HepG2 (cell line): ENCODE data around the gene CA14. TPM values are rescaled to one million over a fixed set of nuclear protein-coding genes. Genes with fewer than 3 reads are reported as not detected.
A peak's percentile ranks its signal among the peaks of the same experiment; 100 is the strongest.

Experiments used
- DNMT1 ChIP-seq: sonication (generic); formaldehyde crosslinking; IDR thresholded peaks from 2 replicates; pipeline ENCODE4 v1.5.1; 2020; ENCODE audit warnings: mild to moderate bottlenecking, missing genetic modification reagents
- ETV6 ChIP-seq: sonication (generic); formaldehyde crosslinking; conservative IDR thresholded peaks from 2 replicates; pipeline ENCODE4 v1.4.0; 2020; ENCODE audit warnings: missing genetic modification reagents
- FLYWCH1 ChIP-seq: sonication (generic); formaldehyde crosslinking; IDR thresholded peaks from 2 replicates; pipeline ENCODE4 v1.8.1; 2023; ENCODE audit warnings: mild to moderate bottlenecking, missing genetic modification reagents
- FOXJ3 ChIP-seq: sonication (generic); formaldehyde crosslinking; IDR thresholded peaks from 2 replicates; pipeline ENCODE4 v1.4.0; 2020; ENCODE audit warnings: missing genetic modification reagents, mild to moderate bottlenecking, borderline replicate concordance
- KDM2A ChIP-seq: sonication (generic); formaldehyde crosslinking; IDR thresholded peaks from 2 replicates; pipeline ENCODE4 v1.4.0; 2020; ENCODE audit warnings: low read depth, missing genetic modification reagents, borderline replicate concordance
- NFKB2 ChIP-seq: sonication (generic); formaldehyde crosslinking; IDR thresholded peaks from 2 replicates; pipeline ENCODE4 v1.4.0; 2020; ENCODE audit warnings: missing genetic modification reagents, borderline replicate concordance
- NFKBIZ ChIP-seq: IDR thresholded peaks from 2 replicates; pipeline ENCODE4 v1.6.1; 2018; ENCODE audit warnings: missing genetic modification reagents, missing compliant biosample characterization
- NFRKB ChIP-seq: fragments of 450-650 bp; IDR thresholded peaks from 2 replicates; pipeline ENCODE4 v1.6.1; 2017
- PAX8 ChIP-seq: sonication (generic); formaldehyde crosslinking; IDR thresholded peaks from 2 replicates; pipeline ENCODE4 v1.8.0; 2022; ENCODE audit warnings: mild to moderate bottlenecking, missing genetic modification reagents, borderline replicate concordance
- SAP130 ChIP-seq: IDR thresholded peaks from 2 replicates; pipeline ENCODE4 v1.6.1; 2016; ENCODE audit warnings: low read depth
- SIN3B ChIP-seq: fragments of 150-350 bp; IDR thresholded peaks from 2 replicates; pipeline ENCODE4 v1.6.1; 2014; ENCODE audit warnings: low read length
- SOX5 ChIP-seq: IDR thresholded peaks from 2 replicates; pipeline ENCODE4 v1.6.1; 2016; ENCODE audit warnings: borderline replicate concordance
- TRAFD1 ChIP-seq: sonication (generic); formaldehyde crosslinking; IDR thresholded peaks from 2 replicates; pipeline ENCODE4 v1.5.1; 2020; ENCODE audit warnings: missing genetic modification reagents, mild to moderate bottlenecking, borderline replicate concordance
- ZFP36L1 ChIP-seq: sonication (generic); formaldehyde crosslinking; IDR thresholded peaks from 2 replicates; pipeline ENCODE4 v1.8.0; 2022; ENCODE audit warnings: mild to moderate bottlenecking, missing genetic modification reagents, moderate library complexity
- ZFP36L2 ChIP-seq: sonication (generic); formaldehyde crosslinking; IDR thresholded peaks from 2 replicates; pipeline ENCODE4 v1.4.0; 2020; ENCODE audit warnings: missing genetic modification reagents
- ZNF33A ChIP-seq: sonication (generic); formaldehyde crosslinking; IDR thresholded peaks from 2 replicates; pipeline ENCODE4 v1.5.1; 2020; ENCODE audit warnings: missing genetic modification reagents, mild to moderate bottlenecking, moderate library complexity, borderline replicate concordance
- ZNF615 ChIP-seq: sonication (generic); formaldehyde crosslinking; IDR thresholded peaks from 2 replicates; pipeline ENCODE4 v1.5.0; 2020; ENCODE audit warnings: mild to moderate bottlenecking, missing genetic modification reagents, borderline replicate concordance
- ZNF766 ChIP-seq: sonication (generic); formaldehyde crosslinking; IDR thresholded peaks from 2 replicates; pipeline ENCODE4 v1.5.0; 2020; ENCODE audit warnings: missing genetic modification reagents, borderline replicate concordance
- ZNF891 ChIP-seq: sonication (generic); formaldehyde crosslinking; IDR thresholded peaks from 2 replicates; pipeline ENCODE4 v1.5.0; 2020; ENCODE audit warnings: mild to moderate bottlenecking, missing genetic modification reagents
- polyA plus RNA-seq, 8 experiments: library from polyadenylated mRNA; depleted of rRNA in 3 of 8; stranded (reverse) in 7 of 8; unstranded in 1 of 8; fragments of >200 nt; fragmentation: Illumina TruSeq in 4 of 8; extraction: Trizol in 4 of 8; gene quantifications; 2 replicates each; pipeline versions ENCODE4 v1.2.1 to v1.2.3, GENCODE V29; 2011 to 2016; ENCODE audit warnings: low read depth in 4 of 8, missing spikeins in 1 of 8, mixed read lengths in 1 of 8; ENCODE audit not compliant: insufficient read depth in 1 of 8
- total RNA-seq, 5 experiments: library from RNA; depleted of rRNA; stranded (reverse); fragments of >200 nt; fragmentation: Illumina TruSeq; extraction: Trizol; gene quantifications; 2 replicates each; pipeline ENCODE4 v1.2.3, GENCODE V29; 2016; ENCODE audit warnings: low read depth in 1 of 5
- TF ChIP-seq, protein P1 (sequence below): sonication (generic); formaldehyde crosslinking; conservative IDR thresholded peaks from 2 replicates; pipeline ENCODE4 v1.4.0; 2020; ENCODE audit warnings: missing genetic modification reagents
- TF ChIP-seq, protein P2 (sequence below): sonication (generic); formaldehyde crosslinking; IDR thresholded peaks from 2 replicates; pipeline ENCODE4 v1.4.0; 2020; ENCODE audit warnings: missing genetic modification reagents
- TF ChIP-seq, protein P3 (sequence below): sonication (generic); formaldehyde crosslinking; IDR thresholded peaks from 2 replicates; pipeline ENCODE4 v1.4.0; 2020; ENCODE audit warnings: missing genetic modification reagents

The CA14 gene
- total and polyA plus RNA-seq, 2 of the 13 experiments (the other 11 are each of a cell fraction or from before 2014, with no cell fraction given), result 2.4 to 8.5 TPM

DNA sequence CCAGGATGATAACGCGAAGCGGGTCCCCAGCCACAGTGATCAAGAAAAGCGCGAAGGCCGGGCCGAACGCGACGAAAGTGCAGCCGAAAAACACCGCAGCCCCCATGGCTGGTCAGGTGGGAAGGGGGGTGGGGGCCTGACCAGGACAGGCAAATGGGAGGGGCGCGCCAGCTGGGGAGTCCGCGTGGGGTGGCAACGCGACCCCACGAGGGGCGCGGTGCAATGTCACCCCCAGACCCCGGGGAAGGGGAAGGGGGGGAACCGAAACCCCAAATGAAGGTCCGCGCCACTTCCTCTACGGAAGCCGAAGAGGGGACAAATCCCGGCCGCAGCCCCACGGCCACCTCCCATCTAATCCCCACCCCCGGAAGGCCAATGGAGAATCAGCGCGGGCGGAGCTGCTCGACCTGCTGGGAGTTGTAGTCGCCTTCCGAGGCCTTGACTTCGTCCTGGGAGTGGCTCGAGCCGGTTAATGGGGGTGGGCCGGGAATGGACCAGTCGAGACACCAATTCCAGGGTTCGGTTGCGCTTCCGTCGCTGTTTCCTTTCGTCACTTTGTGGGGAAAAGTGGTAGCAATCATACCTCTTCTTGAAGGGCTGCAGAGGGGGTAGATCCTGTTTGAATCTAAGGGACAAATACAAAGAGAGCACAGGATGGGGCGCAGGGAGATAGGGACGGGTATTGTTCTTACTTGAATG is 11.3 kb downstream of the CA14 start, which contains the start of gene APH1A (continued):
- TF ChIP-seq ZNF615 (CRISPR knock-in tag) (no peak), NFKB2 (CRISPR knock-in tag) (no peak; the same call in 1 of the 2 replicates), SIN3B (0 out of 2 replicates have a peak, but pooled peaks have one; percentile 49), ZFP36L2 (no peak), NFKBIZ (CRISPR knock-in tag) (no peak), ETV6 (CRISPR knock-in tag) (no peak), FOXJ3 (peak; percentile 45; the same call in 1 of the 2 replicates), DNMT1 (CRISPR knock-in tag) (no peak), FLYWCH1 (CRISPR knock-in tag) (no peak), ZNF33A (CRISPR knock-in tag) (no peak), ZNF766 (no peak), ZNF891 (CRISPR knock-in tag) (peak; percentile 62; the same call in 1 of the 2 replicates), SOX5 (peak; percentile 19; the same call in 1 of the 2 replicates), SAP130 (CRISPR knock-in tag) (peak; percentile 92), NFRKB (no peak), TRAFD1 (CRISPR knock-in tag) (no peak), ZFP36L1 (no peak), KDM2A (peak; percentile 82), PAX8 (CRISPR knock-in tag) (0 out of 2 replicates have a peak, but pooled peaks have one; percentile 22)
- TF ChIP-seq, protein P1, sequence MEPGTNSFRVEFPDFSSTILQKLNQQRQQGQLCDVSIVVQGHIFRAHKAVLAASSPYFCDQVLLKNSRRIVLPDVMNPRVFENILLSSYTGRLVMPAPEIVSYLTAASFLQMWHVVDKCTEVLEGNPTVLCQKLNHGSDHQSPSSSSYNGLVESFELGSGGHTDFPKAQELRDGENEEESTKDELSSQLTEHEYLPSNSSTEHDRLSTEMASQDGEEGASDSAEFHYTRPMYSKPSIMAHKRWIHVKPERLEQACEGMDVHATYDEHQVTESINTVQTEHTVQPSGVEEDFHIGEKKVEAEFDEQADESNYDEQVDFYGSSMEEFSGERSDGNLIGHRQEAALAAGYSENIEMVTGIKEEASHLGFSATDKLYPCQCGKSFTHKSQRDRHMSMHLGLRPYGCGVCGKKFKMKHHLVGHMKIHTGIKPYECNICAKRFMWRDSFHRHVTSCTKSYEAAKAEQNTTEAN, result no peak; the same call in 1 of the 2 replicates
- TF ChIP-seq, protein P2, sequence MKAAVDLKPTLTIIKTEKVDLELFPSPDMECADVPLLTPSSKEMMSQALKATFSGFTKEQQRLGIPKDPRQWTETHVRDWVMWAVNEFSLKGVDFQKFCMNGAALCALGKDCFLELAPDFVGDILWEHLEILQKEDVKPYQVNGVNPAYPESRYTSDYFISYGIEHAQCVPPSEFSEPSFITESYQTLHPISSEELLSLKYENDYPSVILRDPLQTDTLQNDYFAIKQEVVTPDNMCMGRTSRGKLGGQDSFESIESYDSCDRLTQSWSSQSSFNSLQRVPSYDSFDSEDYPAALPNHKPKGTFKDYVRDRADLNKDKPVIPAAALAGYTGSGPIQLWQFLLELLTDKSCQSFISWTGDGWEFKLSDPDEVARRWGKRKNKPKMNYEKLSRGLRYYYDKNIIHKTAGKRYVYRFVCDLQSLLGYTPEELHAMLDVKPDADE, result no peak
- TF ChIP-seq, protein P3, sequence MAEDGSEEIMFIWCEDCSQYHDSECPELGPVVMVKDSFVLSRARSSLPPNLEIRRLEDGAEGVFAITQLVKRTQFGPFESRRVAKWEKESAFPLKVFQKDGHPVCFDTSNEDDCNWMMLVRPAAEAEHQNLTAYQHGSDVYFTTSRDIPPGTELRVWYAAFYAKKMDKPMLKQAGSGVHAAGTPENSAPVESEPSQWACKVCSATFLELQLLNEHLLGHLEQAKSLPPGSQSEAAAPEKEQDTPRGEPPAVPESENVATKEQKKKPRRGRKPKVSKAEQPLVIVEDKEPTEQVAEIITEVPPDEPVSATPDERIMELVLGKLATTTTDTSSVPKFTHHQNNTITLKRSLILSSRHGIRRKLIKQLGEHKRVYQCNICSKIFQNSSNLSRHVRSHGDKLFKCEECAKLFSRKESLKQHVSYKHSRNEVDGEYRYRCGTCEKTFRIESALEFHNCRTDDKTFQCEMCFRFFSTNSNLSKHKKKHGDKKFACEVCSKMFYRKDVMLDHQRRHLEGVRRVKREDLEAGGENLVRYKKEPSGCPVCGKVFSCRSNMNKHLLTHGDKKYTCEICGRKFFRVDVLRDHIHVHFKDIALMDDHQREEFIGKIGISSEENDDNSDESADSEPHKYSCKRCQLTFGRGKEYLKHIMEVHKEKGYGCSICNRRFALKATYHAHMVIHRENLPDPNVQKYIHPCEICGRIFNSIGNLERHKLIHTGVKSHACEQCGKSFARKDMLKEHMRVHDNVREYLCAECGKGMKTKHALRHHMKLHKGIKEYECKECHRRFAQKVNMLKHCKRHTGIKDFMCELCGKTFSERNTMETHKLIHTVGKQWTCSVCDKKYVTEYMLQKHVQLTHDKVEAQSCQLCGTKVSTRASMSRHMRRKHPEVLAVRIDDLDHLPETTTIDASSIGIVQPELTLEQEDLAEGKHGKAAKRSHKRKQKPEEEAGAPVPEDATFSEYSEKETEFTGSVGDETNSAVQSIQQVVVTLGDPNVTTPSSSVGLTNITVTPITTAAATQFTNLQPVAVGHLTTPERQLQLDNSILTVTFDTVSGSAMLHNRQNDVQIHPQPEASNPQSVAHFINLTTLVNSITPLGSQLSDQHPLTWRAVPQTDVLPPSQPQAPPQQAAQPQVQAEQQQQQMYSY (CRISPR knock-in tag), result no peak; the same call in 1 of the 2 replicates
